Tibial artery (tissue), 4 donors: Measurements from ENCODE around the gene CNPPD1.
"Not testable (repeated sequence)": the region's sequence is repeated elsewhere in the genome, so short reads cannot be mapped to it uniquely, and the experiment has no call there.

Source experiments
- DNase-seq, 2 donors: peaks; one replicate each; pipeline ENCODE4 v3.0.0-alpha.2; 2019
- H3K27ac ChIP-seq, 2 donors: fragments of 200-600 bp; sonication (generic) in 1 of 2; 1 replicate in 1 of 2; 2 replicates in 1 of 2; pipeline ENCODE4 v1.5.1; 2018 to 2019; ENCODE audit warnings: mild to moderate bottlenecking in 1 of 2
- H3K27me3 ChIP-seq, 2 donors: fragments of 200-600 bp; sonication (generic) in 1 of 2; one replicate each; pipeline versions ENCODE4 v1.5.1 to v1.6.0; 2016 to 2019
- H3K36me3 ChIP-seq, 3 donors: fragments of 200-600 bp; sonication (generic) in 2 of 3; one replicate each; pipeline ENCODE4 v1.5.1; 2016 to 2019; ENCODE audit warnings: mild to moderate bottlenecking in 2 of 3
- H3K4me1 ChIP-seq, 4 donors: fragments of 200-600 bp; sonication (generic) in 2 of 4; 1 replicate in 3 of 4; 2 replicates in 1 of 4; pipeline ENCODE4 v1.5.1; 2016 to 2019
- H3K4me3 ChIP-seq, 2 donors: fragments of 200-600 bp; sonication (generic) in 1 of 2; 1 replicate in 1 of 2; 2 replicates in 1 of 2; pipeline ENCODE4 v1.5.1; 2018 to 2019; ENCODE audit warnings: mild to moderate bottlenecking in 2 of 2
- H3K9me3 ChIP-seq, 3 donors: fragments of 200-600 bp; sonication (generic) in 1 of 3; one replicate each; pipeline ENCODE4 v1.5.1; 2016 to 2019
- CTCF ChIP-seq, 2 experiments: fragments of 200-600 bp in 1 of 2; fragments of 450-650 bp in 1 of 2; IDR thresholded peaks; one replicate each; pipeline ENCODE4 v1.5.1; 2017 to 2019; ENCODE audit warnings: antibody characterized with exemption in 2 of 2, mild to moderate bottlenecking in 1 of 2, moderate library complexity in 1 of 2
- intact Hi-C: fragments of 100-400 bp; cut with DNase I; formaldehyde crosslinking; loops from one replicate; pipeline ENCODE4 v1.15.0; 2023; ENCODE audit warnings: low total_unique reads

The CNPPD1 gene

GRCh38 chr2:219207134-219207883 lies 30.6 kb upstream of the CNPPD1 start:
- DNase-seq, result no peak
- Histone ChIP-seq H3K4me1 (peaks cover 0 to 20% (median 15%) of the 10 kb centered on the region in 4 donors), H3K27ac (peak overlapping the region; percentile 91 to 93), H3K36me3 (peaks cover 22 to 44% (median 29%) of the 10 kb centered on the region in 3 donors), H3K27me3 (no peaks in the 10 kb centered on the region), H3K9me3 (no peaks in the 10 kb centered on the region), H3K4me3 (peak overlapping the region; percentile 74 to 88)
- no peak for TF ChIP-seq CTCF (IDR thresholded peaks at IDR 0.05)
- intact Hi-C loops, result no loop called here

- no peaks in the 10 kb centered on the region for H3K9me3 ChIP-seq
- no peaks in the 10 kb centered on the region for H3K27me3 ChIP-seq
- DNase-seq, result peak; percentile 95 to 97
- intact Hi-C loops, result loop anchor here (1.0 kb wide), 1 partner anchor 12 kb away; the partner anchor contains the start of gene ABCB6
- peaks cover 17 to 36% (median 28%) of the 10 kb centered on the region in 3 donors for H3K36me3 ChIP-seq
- TF ChIP-seq CTCF (IDR thresholded peaks at IDR 0.05), result peak; percentile 15 to 50
- H3K4me1 ChIP-seq, result peaks cover 0 to 20% (median 15%) of the 10 kb centered on the region in 4 donors
- H3K27ac ChIP-seq, result peak within 1 kb of the TSS; percentile 91 to 93
- H3K4me3 ChIP-seq, result peak within 1 kb of the TSS; percentile 74 to 88
These were observed 29.8 kb upstream of the CNPPD1 start, which contains the start of gene ZFAND2B for GRCh38 chr2:219206328-219207133. ZFAND2B (plus strand) TSS chr2:219206782; CDS start chr2:219206988, 206 bp downstream.

- H3K4me1 ChIP-seq, result peaks cover 0 to 20% (median 15%) of the 10 kb centered on the region in 4 donors
- no peak for TF ChIP-seq CTCF (IDR thresholded peaks at IDR 0.05)
- peak overlapping the region; percentile 91 to 93 for H3K27ac ChIP-seq
- H3K9me3 ChIP-seq, result no peaks in the 10 kb centered on the region
- no peak for DNase-seq
- peak overlapping the region; percentile 74 to 88 for H3K4me3 ChIP-seq
- intact Hi-C loops, result loop anchor here (1.0 kb wide), 1 partner anchor 12 kb away; the partner anchor contains the start of gene ABCB6
- peaks cover 15 to 32% (median 28%) of the 10 kb centered on the region in 3 donors for H3K36me3 ChIP-seq
- no peaks in the 10 kb centered on the region for H3K27me3 ChIP-seq
These were observed 29.2 kb upstream of the CNPPD1 start for GRCh38 chr2:219205981-219206327.

- TF ChIP-seq CTCF (IDR thresholded peaks at IDR 0.05), result no peak
- no peak for DNase-seq
- intact Hi-C loops, result no loop called here
These were observed 28.4 kb upstream of the CNPPD1 start for GRCh38 chr2:219205165-219205538.

GRCh38 chr2:219204425-219205164 lies 27.9 kb upstream of the CNPPD1 start:
- Histone ChIP-seq H3K36me3 (peaks cover 2 to 19% (median 18%) of the 10 kb centered on the region in 3 donors), H3K9me3 (no peaks in the 10 kb centered on the region), H3K4me3 (no peak overlapping the region), H3K27ac (no peak overlapping the region), H3K27me3 (peaks cover 0 to 7% of the 10 kb centered on the region in 2 donors), H3K4me1 (peaks cover 0 to 20% (median 15%) of the 10 kb centered on the region in 4 donors)
- no peak for TF ChIP-seq CTCF (IDR thresholded peaks at IDR 0.05)
- no peak for DNase-seq
- intact Hi-C loops, result no loop called here

More at GRCh38 chr2:219205165-219205538, 28.4 kb upstream of the CNPPD1 start:
- Histone ChIP-seq H3K9me3 (no peaks in the 10 kb centered on the region), H3K27me3 (peaks cover 0 to 4% of the 10 kb centered on the region in 2 donors), H3K4me3 (no peak overlapping the region), H3K36me3 (peaks cover 7 to 24% (median 24%) of the 10 kb centered on the region in 3 donors), H3K27ac (no peak overlapping the region), H3K4me1 (peaks cover 0 to 20% (median 15%) of the 10 kb centered on the region in 4 donors)

- H3K27me3 ChIP-seq, result peaks cover 0 to 28% of the 10 kb centered on the region in 2 donors
- H3K4me3 ChIP-seq, H3K36me3 ChIP-seq, DNase-seq, H3K27ac ChIP-seq, H3K4me1 ChIP-seq, intact Hi-C loops, H3K9me3 ChIP-seq: not testable (repeated sequence)
These were observed 24.6 kb upstream of the CNPPD1 start for GRCh38 chr2:219201331-219201730.

- H3K4me3 ChIP-seq, H3K9me3 ChIP-seq, H3K4me1 ChIP-seq, DNase-seq, H3K36me3 ChIP-seq, H3K27ac ChIP-seq, intact Hi-C loops: not testable (repeated sequence)
- peaks cover 0 to 28% of the 10 kb centered on the region in 2 donors for H3K27me3 ChIP-seq
These were observed 24.0 kb upstream of the CNPPD1 start for GRCh38 chr2:219200502-219201326.
